ENCODE results near the gene SLC22A4. TPM values are rescaled to one million over a fixed set of nuclear protein-coding genes. Genes with fewer than 3 reads are reported as not detected.

The SLC22A4 gene
- total RNA-seq: 1.7 and 2.1 TPM in 2 replicates

DNA sequence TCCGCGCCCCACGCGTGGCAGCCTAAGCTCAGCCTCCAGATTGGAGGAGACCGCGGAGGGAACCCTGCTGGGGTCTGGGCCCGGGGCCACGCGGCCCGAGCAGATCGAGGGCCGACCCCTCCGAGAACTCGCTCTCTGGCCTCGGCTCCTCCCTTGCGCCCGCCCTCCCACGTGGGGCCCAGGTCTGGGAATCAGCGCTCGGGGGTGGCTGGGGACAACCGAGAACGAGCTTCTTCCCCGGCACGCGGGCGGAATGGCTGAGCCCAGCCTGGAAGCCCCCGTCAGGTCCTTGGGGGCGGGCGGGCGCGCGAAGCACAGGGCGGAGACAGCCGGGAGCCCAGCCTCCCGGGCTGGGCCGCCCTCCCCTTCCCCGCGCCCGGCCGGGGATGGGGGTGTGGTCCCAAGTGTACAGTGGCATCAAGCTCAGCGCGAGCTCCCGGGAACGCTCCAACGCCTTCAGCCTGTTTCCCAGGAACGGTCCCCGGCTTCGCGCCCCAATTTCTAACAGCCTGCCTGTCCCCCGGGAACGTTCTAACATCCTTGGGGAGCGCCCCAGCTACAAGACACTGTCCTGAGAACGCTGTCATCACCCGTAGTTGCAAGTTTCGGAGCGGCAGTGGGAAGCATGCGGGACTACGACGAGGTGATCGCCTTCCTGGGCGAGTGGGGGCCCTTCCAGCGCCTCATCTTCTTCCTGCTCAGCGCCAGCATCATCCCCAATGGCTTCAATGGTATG, at the start of gene SLC22A4:
SLC22A4 (plus strand) TSS at position 403 of the 736 bp plus-strand sequence; CDS start at position 626, 223 bp downstream.

DNA sequence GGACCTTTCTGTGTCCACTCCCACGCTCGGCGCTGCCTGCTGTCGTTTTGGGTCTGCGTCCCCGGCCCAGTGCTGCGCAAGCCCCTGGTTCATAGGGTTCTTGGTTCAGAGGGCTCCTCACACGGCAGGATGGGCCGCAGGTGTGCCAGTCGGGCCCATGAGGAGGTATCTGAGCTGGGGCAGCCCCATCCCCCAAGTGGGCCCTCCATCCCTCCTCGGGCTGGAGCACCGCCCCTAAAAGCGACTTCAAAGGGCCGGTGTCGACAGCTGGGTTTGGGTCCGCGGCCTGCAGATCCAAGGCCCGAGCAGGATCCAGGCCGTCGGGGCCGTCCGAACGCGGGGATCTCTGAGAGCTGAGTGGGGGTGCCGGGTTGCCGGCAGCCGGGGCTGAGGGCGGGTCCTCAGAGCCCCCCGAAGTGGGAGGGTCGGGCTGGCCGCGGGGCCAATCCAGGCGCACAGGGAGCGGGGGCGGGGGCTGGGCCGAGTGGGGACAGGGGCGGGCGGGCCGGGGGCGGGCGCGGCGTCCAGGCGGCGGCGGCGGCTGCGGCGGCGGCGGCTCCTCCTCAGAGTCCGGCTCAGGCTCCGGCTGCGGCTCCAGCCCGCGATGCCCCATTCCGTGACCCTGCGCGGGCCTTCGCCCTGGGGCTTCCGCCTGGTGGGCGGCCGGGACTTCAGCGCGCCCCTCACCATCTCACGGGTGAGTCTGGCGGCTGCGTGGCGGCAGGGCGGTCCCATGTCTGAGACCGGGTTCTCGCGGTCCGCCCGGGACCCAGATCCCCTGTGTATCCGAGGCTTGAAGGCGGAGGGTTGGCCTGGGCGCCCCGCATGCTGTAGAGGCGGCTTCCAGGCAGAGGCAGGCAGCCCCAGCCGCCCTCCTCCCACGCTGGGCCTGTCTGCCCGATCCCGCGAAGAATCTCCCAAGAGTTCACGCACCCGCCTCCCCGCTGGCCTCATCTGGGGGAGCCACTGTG, 36.8 kb upstream of the SLC22A4 start, which contains the start of gene PDLIM4:
PDLIM4 (plus strand) TSS at position 566 of the 971 bp plus-strand sequence; CDS start at position 605, 39 bp downstream.

GRCh38 chr5:132369474-132370180, 75.4 kb downstream of the SLC22A4 start, which contains the start of gene SLC22A5:
Gene SLC22A5, plus strand, starts transcription at chr5:132369710. Its CDS starts 263 bp downstream, at chr5:132369973.

Other genes starting within 250 kb of the SLC22A4 start
- gene IL3, start 233.7 kb upstream of the SLC22A4 start, total RNA-seq: not detected in 2 replicates
- 0.74 and 0.84 TPM in 2 replicates for gene CSF2, start 220.6 kb upstream of the SLC22A4 start, total RNA-seq
- gene P4HA2, start 66.5 kb upstream of the SLC22A4 start, total RNA-seq: 54.0 and 59.6 TPM in 2 replicates
- 59.6 and 71.6 TPM in 2 replicates for gene PDLIM4, start 36.7 kb upstream of the SLC22A4 start, total RNA-seq
- gene SLC22A5, start 75.3 kb downstream of the SLC22A4 start, total RNA-seq: 3.2 and 4.6 TPM in 2 replicates
- 12.9 and 13.1 TPM in 2 replicates for gene IRF1, start 196.4 kb downstream of the SLC22A4 start, total RNA-seq
- gene IL5, start 249.1 kb downstream of the SLC22A4 start, total RNA-seq: not detected in 2 replicates